ENCODE data around the gene UNCX. TPM values are rescaled to one million over a fixed set of nuclear protein-coding genes. Genes with fewer than 3 reads are reported as not detected.

UNCX gene
- total RNA-seq, 6 experiments from 2014 or later: not detected

DNA sequence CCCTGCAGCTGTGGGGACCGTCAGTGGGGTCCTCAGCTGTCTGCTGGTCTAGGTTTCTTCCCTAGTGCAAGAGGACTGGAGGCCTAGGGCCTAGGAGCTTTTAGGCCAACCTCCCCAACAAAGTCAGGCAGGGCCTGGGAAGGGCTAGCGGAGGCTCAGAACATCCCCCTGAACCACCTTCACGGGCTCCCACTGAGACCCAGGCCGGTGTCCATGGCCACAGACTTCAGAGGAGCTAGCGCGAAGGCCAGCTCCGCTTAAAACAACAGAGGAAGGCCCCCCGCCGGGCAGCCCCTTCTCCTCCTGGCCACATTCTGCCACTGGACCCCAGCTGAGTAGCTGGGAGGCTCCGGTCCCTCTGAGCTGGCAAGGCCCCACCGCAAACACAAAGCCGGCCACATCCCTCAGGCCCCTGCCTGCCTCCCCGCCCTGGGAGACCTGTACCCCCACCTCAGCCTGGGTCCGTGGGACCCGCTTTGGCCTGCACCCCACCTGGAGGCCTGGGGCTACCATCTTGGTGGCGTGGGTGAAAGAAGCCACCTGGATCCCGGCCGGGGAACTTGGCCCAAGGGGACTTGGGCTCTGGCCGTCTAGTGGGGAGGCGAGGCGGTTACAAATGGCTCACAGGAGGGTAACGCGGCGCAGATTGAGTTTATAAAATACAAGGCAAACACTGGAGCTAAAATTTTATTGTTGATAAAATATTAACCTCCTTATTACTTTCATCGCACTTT, 5.4 kb upstream of the UNCX start:
- H3K4me3 Mint-ChIP-seq: no peak overlapping the region
- no peak overlapping the region for H3K27ac Mint-ChIP-seq
- TF ChIP-seq, protein P1, sequence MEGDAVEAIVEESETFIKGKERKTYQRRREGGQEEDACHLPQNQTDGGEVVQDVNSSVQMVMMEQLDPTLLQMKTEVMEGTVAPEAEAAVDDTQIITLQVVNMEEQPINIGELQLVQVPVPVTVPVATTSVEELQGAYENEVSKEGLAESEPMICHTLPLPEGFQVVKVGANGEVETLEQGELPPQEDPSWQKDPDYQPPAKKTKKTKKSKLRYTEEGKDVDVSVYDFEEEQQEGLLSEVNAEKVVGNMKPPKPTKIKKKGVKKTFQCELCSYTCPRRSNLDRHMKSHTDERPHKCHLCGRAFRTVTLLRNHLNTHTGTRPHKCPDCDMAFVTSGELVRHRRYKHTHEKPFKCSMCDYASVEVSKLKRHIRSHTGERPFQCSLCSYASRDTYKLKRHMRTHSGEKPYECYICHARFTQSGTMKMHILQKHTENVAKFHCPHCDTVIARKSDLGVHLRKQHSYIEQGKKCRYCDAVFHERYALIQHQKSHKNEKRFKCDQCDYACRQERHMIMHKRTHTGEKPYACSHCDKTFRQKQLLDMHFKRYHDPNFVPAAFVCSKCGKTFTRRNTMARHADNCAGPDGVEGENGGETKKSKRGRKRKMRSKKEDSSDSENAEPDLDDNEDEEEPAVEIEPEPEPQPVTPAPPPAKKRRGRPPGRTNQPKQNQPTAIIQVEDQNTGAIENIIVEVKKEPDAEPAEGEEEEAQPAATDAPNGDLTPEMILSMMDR (IDR thresholded peaks at IDR 0.05): no peak
- no peaks in the 10 kb centered on the region for H3K36me3 Mint-ChIP-seq (ENCODE audit: low read depth)
- no peaks in the 10 kb centered on the region for H3K9me3 Mint-ChIP-seq
- peaks cover 57% of the 10 kb centered on the region for H3K27me3 Mint-ChIP-seq (ENCODE audit: insufficient read depth)
- DNase-seq: no peak
- no peaks in the 10 kb centered on the region for H3K4me1 Mint-ChIP-seq (ENCODE audit: low read depth)

- H3K27ac Mint-ChIP-seq: no peak overlapping the region
- TF ChIP-seq, protein P1 (IDR thresholded peaks at IDR 0.05): no peak
- H3K36me3 Mint-ChIP-seq (ENCODE audit: low read depth): no peaks in the 10 kb centered on the region
- no peaks in the 10 kb centered on the region for H3K4me1 Mint-ChIP-seq (ENCODE audit: low read depth)
- H3K9me3 Mint-ChIP-seq: no peaks in the 10 kb centered on the region
- peaks cover 54% of the 10 kb centered on the region for H3K27me3 Mint-ChIP-seq (ENCODE audit: insufficient read depth)
- H3K4me3 Mint-ChIP-seq: no peak overlapping the region
- no peak for DNase-seq
These were observed 4.7 kb upstream of the UNCX start for GRCh38 chr7:1227814-1228544.

DNA sequence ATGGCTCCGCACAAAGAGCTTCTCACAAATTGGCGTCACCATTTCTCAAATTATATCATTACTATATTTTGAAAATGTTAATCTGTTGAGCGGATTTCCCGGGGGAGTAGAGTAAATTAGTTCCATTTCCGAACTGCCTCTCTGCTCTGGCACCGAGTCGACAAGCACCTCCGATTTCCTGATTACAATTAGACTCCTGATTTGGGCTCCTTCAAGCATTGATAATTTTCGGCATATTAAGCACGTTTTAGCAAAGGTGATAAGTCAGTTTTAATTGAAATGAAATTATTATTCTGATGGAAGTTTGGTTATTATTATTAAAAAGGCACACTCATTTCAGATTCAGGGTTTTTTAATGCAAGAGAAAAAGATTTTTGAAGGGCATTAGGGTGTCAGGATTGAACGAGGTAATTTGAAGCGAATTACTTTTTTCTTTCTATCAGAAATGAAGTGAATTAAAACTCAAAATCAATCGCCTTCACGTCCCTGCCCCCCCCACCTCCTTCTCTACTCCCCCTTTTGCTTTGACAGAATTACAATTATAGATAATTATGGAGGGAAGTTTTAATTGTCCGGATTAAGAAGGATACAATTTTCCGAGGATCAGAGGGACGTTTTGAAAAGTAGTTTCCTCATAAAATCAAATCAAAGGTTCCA, 4.0 kb upstream of the UNCX start:
- TF ChIP-seq, protein P1 (IDR thresholded peaks at IDR 0.05): no peak
- H3K9me3 Mint-ChIP-seq: no peaks in the 10 kb centered on the region
- H3K4me1 Mint-ChIP-seq (ENCODE audit: low read depth): no peaks in the 10 kb centered on the region
- H3K36me3 Mint-ChIP-seq (ENCODE audit: low read depth): no peaks in the 10 kb centered on the region
- no peak overlapping the region for H3K4me3 Mint-ChIP-seq
- peaks cover 47% of the 10 kb centered on the region for H3K27me3 Mint-ChIP-seq (ENCODE audit: insufficient read depth)
- H3K27ac Mint-ChIP-seq: no peak overlapping the region
- no peak for DNase-seq

- no peak overlapping the region for H3K4me3 Mint-ChIP-seq
- no peaks in the 10 kb centered on the region for H3K36me3 Mint-ChIP-seq (ENCODE audit: low read depth)
- no peak for DNase-seq
- H3K9me3 Mint-ChIP-seq: no peaks in the 10 kb centered on the region
- H3K27me3 Mint-ChIP-seq (ENCODE audit: insufficient read depth): peaks cover 50% of the 10 kb centered on the region
- no peak overlapping the region for H3K27ac Mint-ChIP-seq
- TF ChIP-seq, protein P1 (IDR thresholded peaks at IDR 0.05): no peak
- H3K4me1 Mint-ChIP-seq (ENCODE audit: low read depth): no peaks in the 10 kb centered on the region
These were observed 3.3 kb upstream of the UNCX start for GRCh38 chr7:1229202-1229947.

- no peaks in the 10 kb centered on the region for H3K9me3 Mint-ChIP-seq
- DNase-seq: no peak
- no peak overlapping the region for H3K27ac Mint-ChIP-seq
- H3K4me3 Mint-ChIP-seq: no peak overlapping the region
- peaks cover 55% of the 10 kb centered on the region for H3K27me3 Mint-ChIP-seq (ENCODE audit: insufficient read depth)
- no peaks in the 10 kb centered on the region for H3K36me3 Mint-ChIP-seq (ENCODE audit: low read depth)
- H3K4me1 Mint-ChIP-seq (ENCODE audit: low read depth): no peaks in the 10 kb centered on the region
- TF ChIP-seq, protein P1 (IDR thresholded peaks at IDR 0.05): no peak
These were observed 2.7 kb upstream of the UNCX start for GRCh38 chr7:1229956-1230355.
